Choroid plexus epithelial cell (primary cell): ENCODE results near the gene SEPTIN6.
A peak's percentile ranks its signal among the peaks of the same experiment; 100 is the strongest.

Experiments used
- DNase-seq: peaks from one replicate; pipeline ENCODE4 v3.0.0-alpha.2; 2010; ENCODE audit warnings: low read depth
- H3K4me3 ChIP-seq: 2 replicates; pipeline ENCODE4 v1.5.1; 2011; ENCODE audit warnings: low read depth, mild to moderate bottlenecking, control low read depth, low read length, moderate library complexity
- CTCF ChIP-seq: conservative IDR thresholded peaks from 2 replicates; pipeline ENCODE4 v1.5.1; 2011; ENCODE audit warnings: low read depth, mild to moderate bottlenecking, control low read depth, inconsistent platforms, low read length, moderate library complexity

Gene SEPTIN6

DNA sequence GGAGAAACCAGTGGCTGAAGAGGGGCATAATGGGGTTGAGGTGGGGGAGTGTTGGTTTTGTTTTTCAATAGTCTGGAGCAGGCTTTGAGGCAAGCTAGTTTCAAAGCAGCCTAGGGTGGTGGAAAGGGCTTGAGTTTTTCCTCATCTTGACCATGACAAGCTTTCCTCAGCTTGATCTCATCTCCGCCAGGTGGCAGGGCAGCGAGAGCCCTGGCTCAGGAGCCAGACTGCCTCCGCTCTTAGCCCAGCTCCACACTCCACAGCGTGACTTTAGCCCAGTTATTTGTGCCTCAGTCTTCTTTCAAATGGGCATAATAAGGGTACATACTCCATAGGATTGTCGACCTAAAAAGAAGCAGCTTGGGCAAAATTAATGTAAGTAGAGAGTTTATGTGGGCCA is 35.5 kb upstream of the SEPTIN6 start:
- DNase-seq = no peak
- peak; percentile 24 for TF ChIP-seq CTCF
- no peak overlapping the region for H3K4me3 ChIP-seq

- TF ChIP-seq CTCF = no peak
- no peak for DNase-seq
- H3K4me3 ChIP-seq = no peak overlapping the region
Measured at GRCh38 chrX:119726900-119727555, 34.1 kb upstream of the SEPTIN6 start.

- H3K4me3 ChIP-seq = no peak overlapping the region
- TF ChIP-seq CTCF = no peak
- no peak for DNase-seq
Measured at GRCh38 chrX:119721926-119722325, 29.0 kb upstream of the SEPTIN6 start.

GRCh38 chrX:119721487-119721886 is 28.5 kb upstream of the SEPTIN6 start:
- no peak for DNase-seq
- no peak for TF ChIP-seq CTCF
- no peak overlapping the region for H3K4me3 ChIP-seq

DNA sequence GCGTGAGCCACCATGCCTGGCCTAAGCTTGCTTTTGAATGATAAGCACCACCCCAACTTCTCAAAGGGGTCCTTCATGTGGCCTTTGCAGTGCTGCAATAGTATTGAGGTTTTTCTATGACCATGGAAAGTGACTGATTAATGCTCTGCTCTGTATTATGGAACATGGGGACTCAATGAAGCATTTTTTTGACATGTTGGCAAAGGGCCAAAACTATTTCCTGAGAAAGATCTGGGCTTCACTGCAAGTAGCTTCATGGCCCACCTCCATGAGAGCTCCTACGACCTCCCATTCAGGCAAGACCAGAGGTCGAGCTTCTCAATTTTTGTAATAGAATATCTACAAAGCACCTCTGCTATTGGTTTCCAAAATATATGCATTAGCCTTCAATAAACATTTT is 16.7 kb upstream of the SEPTIN6 start:
- no peak for DNase-seq
- H3K4me3 ChIP-seq = no peak overlapping the region
- no peak for TF ChIP-seq CTCF

DNA sequence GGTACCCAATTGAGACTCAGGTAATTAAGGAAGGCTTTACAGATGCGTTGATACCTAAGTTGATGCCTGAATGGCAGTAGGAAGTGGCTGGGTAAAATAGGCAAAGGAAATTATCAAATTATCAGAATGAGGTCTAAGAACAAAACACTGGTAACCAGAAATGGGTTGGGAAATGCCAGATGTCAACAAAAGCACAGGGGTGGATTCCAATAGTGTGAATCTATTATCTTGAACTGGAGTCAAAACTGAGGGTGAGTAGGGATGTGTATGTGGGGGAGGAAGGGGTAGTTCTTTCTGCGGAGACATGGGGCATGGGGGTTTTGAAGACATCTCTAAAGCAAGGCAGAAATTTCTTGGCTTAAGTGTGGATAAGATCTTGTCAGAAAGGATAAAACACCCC is 16.0 kb upstream of the SEPTIN6 start:
- peak; percentile 43 for DNase-seq
- no peak overlapping the region for H3K4me3 ChIP-seq
- no peak for TF ChIP-seq CTCF

DNA sequence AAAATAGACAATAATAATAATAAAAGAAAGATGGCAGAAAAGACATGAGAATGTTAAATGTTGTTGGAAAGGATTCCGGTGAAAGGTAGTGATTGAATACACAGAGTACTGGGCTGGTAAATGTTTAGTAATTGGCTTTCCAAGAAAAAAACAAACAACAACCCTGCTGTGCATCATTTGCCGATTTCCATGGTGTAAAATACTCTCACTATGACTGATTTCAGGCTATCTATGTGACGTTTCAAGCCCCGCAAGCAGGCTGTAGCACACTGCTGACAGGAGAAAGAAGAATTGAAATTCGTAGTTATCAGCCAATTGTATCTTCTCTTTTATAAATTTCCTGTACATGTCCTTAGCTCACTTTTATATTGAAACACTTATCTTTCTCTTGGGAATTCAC is 13.6 kb upstream of the SEPTIN6 start:
- no peak for TF ChIP-seq CTCF
- H3K4me3 ChIP-seq = no peak overlapping the region
- no peak for DNase-seq
